ENCODE data around the gene SEC24C. TPM values are rescaled to one million over a fixed set of nuclear protein-coding genes. Genes with fewer than 3 reads are reported as not detected.

The SEC24C gene
- total RNA-seq, 1 experiment from 2014 or later, result 325 TPM

- Histone ChIP-seq H2AFZ (ENCODE audit: low read length) (no peak overlapping the region), H3K36me3 (ENCODE audit: low read depth, low read length) (peaks cover 15% of the 10 kb centered on the region; the same call in 1 of the 2 replicates), H3K9ac (ENCODE audit: low read length) (no peak overlapping the region), H3K4me2 (ENCODE audit: low read length) (no peak overlapping the region), H4K20me1 (ENCODE audit: low read length) (no peaks in the 10 kb centered on the region), H3K79me2 (ENCODE audit: low read length) (peaks cover 61% of the 10 kb centered on the region), H3K4me3 (ENCODE audit: low read length) (no peak overlapping the region), H3K4me1 (ENCODE audit: insufficient read depth, low read length) (peaks cover 9% of the 10 kb centered on the region), H3K9me2 (replicated peaks; ENCODE audit: low read length) (no peaks in the 10 kb centered on the region), H3K27me3 (ENCODE audit: low read length) (no peaks in the 10 kb centered on the region), H3K27ac (ENCODE audit: low read length) (no peak overlapping the region), H3F3A (ENCODE audit: low read length, unreplicated experiment) (peaks cover 10% of the 10 kb centered on the region), H3K9me3 (ENCODE audit: low read length) (no peaks in the 10 kb centered on the region)
- no peak for TF ChIP-seq CTCF (conservative IDR thresholded peaks at IDR 0.05; ENCODE audit: low read depth, low read length)
- DNase-seq (no peak), ATAC-seq (no peak)
- ChIA-PET CTCF (no interaction called here), POLR2A (ENCODE audit: unreplicated experiment) (interaction anchor here (0.5 kb wide), 1 partner anchor 1483 kb away, joined by 3 read pairs; no protein-coding TSS in a partner anchor)
- intact Hi-C loops (cut with micrococcal nuclease), result no loop called here
- BruUV-seq (replicated peaks), result no TSS peak
Observed at GRCh38 chr10:73732931-73733623, 11.1 kb upstream of the SEC24C start.

- CTCF ChIA-PET, result no interaction called here
- no peak for ATAC-seq
Observed at GRCh38 chr10:73734028-73734720, 10.0 kb upstream of the SEC24C start.

More at GRCh38 chr10:73734028-73734720, 10.0 kb upstream of the SEC24C start:
- H3F3A ChIP-seq (ENCODE audit: low read length, unreplicated experiment), result peaks cover 10% of the 10 kb centered on the region
- no peaks in the 10 kb centered on the region for H3K9me3 ChIP-seq (ENCODE audit: low read length)
- H3K4me1 ChIP-seq (ENCODE audit: insufficient read depth, low read length), result peaks cover 9% of the 10 kb centered on the region
- H3K27me3 ChIP-seq (ENCODE audit: low read length), result no peaks in the 10 kb centered on the region
- H3K4me2 ChIP-seq (ENCODE audit: low read length), result no peak overlapping the region
- H4K20me1 ChIP-seq (ENCODE audit: low read length), result no peaks in the 10 kb centered on the region
- no peak for TF ChIP-seq CTCF (conservative IDR thresholded peaks at IDR 0.05; ENCODE audit: low read depth, low read length)
- no peak for TF ChIP-seq EZH2phosphoT487 (IDR thresholded peaks at IDR 0.05; ENCODE audit: borderline replicate concordance, low read length)
- no peak for TF ChIP-seq EZH2 (IDR thresholded peaks at IDR 0.05; ENCODE audit: low read length, unreplicated experiment)
- H3K9ac ChIP-seq (ENCODE audit: low read length), result no peak overlapping the region
- DNase-seq, result no peak
- peaks cover 53% of the 10 kb centered on the region for H3K79me2 ChIP-seq (ENCODE audit: low read length)
- H2AFZ ChIP-seq (ENCODE audit: low read length), result no peak overlapping the region
- POLR2A ChIA-PET (ENCODE audit: unreplicated experiment), result interaction anchor here (0.6 kb wide), 1 partner anchor 10 kb away, joined by 3 read pairs; no protein-coding TSS in a partner anchor
- intact Hi-C loops (cut with micrococcal nuclease), result no loop called here
- no peak overlapping the region for H3K4me3 ChIP-seq (ENCODE audit: low read length)
- no peaks in the 10 kb centered on the region for H3K9me2 ChIP-seq (replicated peaks; ENCODE audit: low read length)
- H3K36me3 ChIP-seq (ENCODE audit: low read depth, low read length), result peaks cover 15% of the 10 kb centered on the region; the same call in 1 of the 2 replicates
- BruUV-seq (replicated peaks), result no TSS peak
- H3K27ac ChIP-seq (ENCODE audit: low read length), result no peak overlapping the region

All from PC-3 (cell line).